Gastrocnemius medialis (tissue), 4 donors: ENCODE data around the gene KIF18A.

Experiments
- POLR2A ChIP-seq, 2 donors: fragments of 450-650 bp; IDR thresholded peaks; one replicate each; pipeline ENCODE4 v1.6.1; 2017; ENCODE audit warnings: antibody characterized with exemption in 2 of 2, mild to moderate bottlenecking in 2 of 2, moderate library complexity in 2 of 2
- TF ChIP-seq, protein P1 (sequence below), 5 experiments: fragments of 450-650 bp in 3 of 5; fragments of 200-600 bp in 2 of 5; sonication (generic) in 2 of 5; IDR thresholded peaks in 4 of 5; conservative IDR thresholded peaks in 1 of 5; 1 replicate in 4 of 5; 2 replicates in 1 of 5; pipeline ENCODE4 v1.5.1; 2016 to 2019; ENCODE audit warnings: antibody characterized with exemption in 5 of 5, mild to moderate bottlenecking in 3 of 5, moderate library complexity in 3 of 5

DNA sequence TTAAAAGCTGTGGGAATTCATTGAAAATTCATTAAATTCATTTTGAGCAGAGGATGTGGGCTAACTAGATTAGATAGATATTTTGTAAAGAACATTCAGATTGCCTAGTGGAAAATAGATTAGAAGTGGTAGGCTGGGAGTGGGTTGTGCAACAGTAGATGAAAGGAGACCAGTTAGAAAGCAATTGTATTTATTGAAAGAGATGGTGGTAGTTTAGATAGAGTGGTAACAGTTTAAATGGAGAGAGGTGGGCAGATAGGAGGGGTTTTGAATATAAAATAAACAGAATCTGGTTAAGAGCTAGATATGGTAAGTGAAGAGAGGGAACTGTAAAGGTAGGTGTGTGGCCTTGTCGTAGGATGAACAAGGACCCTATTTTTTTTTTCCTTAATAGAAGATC lies 34.8 kb upstream of the KIF18A start:
- TF ChIP-seq, protein P1, sequence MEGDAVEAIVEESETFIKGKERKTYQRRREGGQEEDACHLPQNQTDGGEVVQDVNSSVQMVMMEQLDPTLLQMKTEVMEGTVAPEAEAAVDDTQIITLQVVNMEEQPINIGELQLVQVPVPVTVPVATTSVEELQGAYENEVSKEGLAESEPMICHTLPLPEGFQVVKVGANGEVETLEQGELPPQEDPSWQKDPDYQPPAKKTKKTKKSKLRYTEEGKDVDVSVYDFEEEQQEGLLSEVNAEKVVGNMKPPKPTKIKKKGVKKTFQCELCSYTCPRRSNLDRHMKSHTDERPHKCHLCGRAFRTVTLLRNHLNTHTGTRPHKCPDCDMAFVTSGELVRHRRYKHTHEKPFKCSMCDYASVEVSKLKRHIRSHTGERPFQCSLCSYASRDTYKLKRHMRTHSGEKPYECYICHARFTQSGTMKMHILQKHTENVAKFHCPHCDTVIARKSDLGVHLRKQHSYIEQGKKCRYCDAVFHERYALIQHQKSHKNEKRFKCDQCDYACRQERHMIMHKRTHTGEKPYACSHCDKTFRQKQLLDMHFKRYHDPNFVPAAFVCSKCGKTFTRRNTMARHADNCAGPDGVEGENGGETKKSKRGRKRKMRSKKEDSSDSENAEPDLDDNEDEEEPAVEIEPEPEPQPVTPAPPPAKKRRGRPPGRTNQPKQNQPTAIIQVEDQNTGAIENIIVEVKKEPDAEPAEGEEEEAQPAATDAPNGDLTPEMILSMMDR (IDR thresholded peaks at IDR 0.05 in 4 of 5, conservative IDR thresholded peaks at IDR 0.05 in 1 of 5): no peak
- no peak for TF ChIP-seq POLR2A (IDR thresholded peaks at IDR 0.05)
